ENCODE data around the gene INAFM2. TPM values are rescaled to one million over a fixed set of nuclear protein-coding genes. Genes with fewer than 3 reads are reported as not detected.

Gene INAFM2
- total and polyA plus RNA-seq, 4 donors = 26.0 to 70.0 (median 56.5) TPM

- no peaks in the 10 kb centered on the region for H3K27me3 ChIP-seq (ENCODE audit: control insufficient read depth in 1 of 2, insufficient read depth in 2 of 2, low read length in 1 of 2)
- 4% methylated on average over 14 of the region's 14 CpGs for WGBS, 2 donors
- no peaks in the 10 kb centered on the region for H3K9me3 ChIP-seq (ENCODE audit: control insufficient read depth, low read length)
- no peaks in the 10 kb centered on the region for H3K36me3 ChIP-seq (ENCODE audit: control insufficient read depth in 1 of 2, insufficient read depth in 2 of 2, low read length in 1 of 2)
- DNase-seq (peak; percentile 93 to 95), ATAC-seq (ENCODE audit: low FRiP score) (peak; percentile 65)
- H3K4me3 ChIP-seq (ENCODE audit: low read length in 2 of 2) = peak overlapping the region in 1 of 2 donors; percentile 4
- H3K4me1 ChIP-seq (ENCODE audit: control insufficient read depth in 1 of 2, insufficient read depth in 2 of 2, low read length in 2 of 2) = peaks cover 0 to 3% of the 10 kb centered on the region in 2 donors
- H3K27ac ChIP-seq (ENCODE audit: low read depth in 1 of 2, low read length in 2 of 2) = peak overlapping the region; percentile 96
- intact Hi-C loops (cut with DNase I) = loop anchor here (2.0 to 10.0 kb wide), 3 partner anchors 17 to 85 kb away; partner anchors contain the start of gene INAFM2 (in 1 of the 2)
Measured at GRCh38 chr15:40340038-40340739, 16.7 kb downstream of the INAFM2 start.

- Histone ChIP-seq H3K4me3 (ENCODE audit: low read length in 2 of 2) (peak within 1 kb of the TSS in 1 of 2 donors; percentile 4), H3K36me3 (ENCODE audit: control insufficient read depth in 1 of 2, insufficient read depth in 2 of 2, low read length in 1 of 2) (no peaks in the 10 kb centered on the region), H3K9me3 (ENCODE audit: control insufficient read depth, low read length) (no peaks in the 10 kb centered on the region), H3K27ac (ENCODE audit: low read depth in 1 of 2, low read length in 2 of 2) (peak within 1 kb of the TSS; percentile 96), H3K27me3 (ENCODE audit: control insufficient read depth in 1 of 2, insufficient read depth in 2 of 2, low read length in 1 of 2) (no peaks in the 10 kb centered on the region), H3K4me1 (ENCODE audit: control insufficient read depth in 1 of 2, insufficient read depth in 2 of 2, low read length in 2 of 2) (peaks cover 0 to 3% of the 10 kb centered on the region in 2 donors)
- 7 to 9% methylated on average over 17 of the region's 17 CpGs for WGBS, 2 donors
- ATAC-seq (ENCODE audit: low FRiP score) = peak; percentile 85
- DNase-seq = peak; percentile 95 to 97
- intact Hi-C loops (cut with DNase I) = loop anchor here (2.0 to 10.0 kb wide), 3 partner anchors 18 to 84 kb away; partner anchors contain the start of gene INAFM2 (in 1 of the 2)
Measured at GRCh38 chr15:40340740-40341400, 17.4 kb downstream of the INAFM2 start, which contains the start of gene CCDC9B. TSS of gene CCDC9B (minus strand) at chr15:40340939. CDS start at chr15:40340819, 120 bp downstream.

- Histone ChIP-seq H3K27ac (ENCODE audit: low read depth in 1 of 2, low read length in 2 of 2) (peak overlapping the region; percentile 83 to 89), H3K4me3 (ENCODE audit: low read length in 2 of 2) (no peak overlapping the region), H3K36me3 (ENCODE audit: control insufficient read depth in 1 of 2, insufficient read depth in 2 of 2, low read length in 1 of 2) (no peaks in the 10 kb centered on the region), H3K27me3 (ENCODE audit: control insufficient read depth in 1 of 2, insufficient read depth in 2 of 2, low read length in 1 of 2) (no peaks in the 10 kb centered on the region), H3K4me1 (ENCODE audit: control insufficient read depth in 1 of 2, insufficient read depth in 2 of 2, low read length in 2 of 2) (peaks cover 0 to 3% of the 10 kb centered on the region in 2 donors), H3K9me3 (ENCODE audit: control insufficient read depth, low read length) (no peaks in the 10 kb centered on the region)
- no peak for ATAC-seq (ENCODE audit: low FRiP score)
- DNase-seq = no peak
- 36 to 44% methylated on average over 7 of the region's 7 CpGs for WGBS, 2 donors
- intact Hi-C loops (cut with DNase I) = loop anchor here (5.0 to 10.0 kb wide), 2 partner anchors 65 to 82 kb away; no protein-coding TSS in a partner anchor
Measured at GRCh38 chr15:40342416-40343320, 19.2 kb downstream of the INAFM2 start.

- WGBS, 2 donors = 29 to 40% methylated on average over 10 of the region's 10 CpGs
- DNase-seq = peak; percentile 87 to 88
- peak; percentile 22 for ATAC-seq (ENCODE audit: low FRiP score)
- intact Hi-C loops (cut with DNase I) = loop anchor here (5.0 to 10.0 kb wide), 2 partner anchors 66 to 81 kb away; no protein-coding TSS in a partner anchor
- H3K36me3 ChIP-seq (ENCODE audit: control insufficient read depth in 1 of 2, insufficient read depth in 2 of 2, low read length in 1 of 2) = no peaks in the 10 kb centered on the region
- no peaks in the 10 kb centered on the region for H3K27me3 ChIP-seq (ENCODE audit: control insufficient read depth in 1 of 2, insufficient read depth in 2 of 2, low read length in 1 of 2)
- H3K9me3 ChIP-seq (ENCODE audit: control insufficient read depth, low read length) = no peaks in the 10 kb centered on the region
- H3K4me1 ChIP-seq (ENCODE audit: control insufficient read depth in 1 of 2, insufficient read depth in 2 of 2, low read length in 2 of 2) = peaks cover 0 to 3% of the 10 kb centered on the region in 2 donors
- H3K4me3 ChIP-seq (ENCODE audit: low read length in 2 of 2) = no peak overlapping the region
- H3K27ac ChIP-seq (ENCODE audit: low read depth in 1 of 2, low read length in 2 of 2) = peak overlapping the region; percentile 83 to 89
Measured at GRCh38 chr15:40343512-40343911, 20.0 kb downstream of the INAFM2 start.

- WGBS, 2 donors = 49 to 55% methylated on average over 6 of the region's 6 CpGs
- intact Hi-C loops (cut with DNase I) = loop anchor here (5.0 to 10.0 kb wide), 2 partner anchors 67 to 81 kb away; no protein-coding TSS in a partner anchor
- peak overlapping the region in 1 of 2 donors; percentile 89 for H3K27ac ChIP-seq (ENCODE audit: low read depth in 1 of 2, low read length in 2 of 2)
Measured at GRCh38 chr15:40344217-40344616, 20.7 kb downstream of the INAFM2 start.

GRCh38 chr15:40344631-40345120, 21.2 kb downstream of the INAFM2 start:
- ATAC-seq (ENCODE audit: low FRiP score) (no peak), DNase-seq (peak; percentile 82 to 87)
- Histone ChIP-seq H3K27me3 (ENCODE audit: control insufficient read depth in 1 of 2, insufficient read depth in 2 of 2, low read length in 1 of 2) (no peaks in the 10 kb centered on the region), H3K36me3 (ENCODE audit: control insufficient read depth in 1 of 2, insufficient read depth in 2 of 2, low read length in 1 of 2) (no peaks in the 10 kb centered on the region), H3K9me3 (ENCODE audit: control insufficient read depth, low read length) (no peaks in the 10 kb centered on the region), H3K27ac (ENCODE audit: low read depth in 1 of 2, low read length in 2 of 2) (peak overlapping the region in 1 of 2 donors; percentile 89), H3K4me3 (ENCODE audit: low read length in 2 of 2) (no peak overlapping the region), H3K4me1 (ENCODE audit: control insufficient read depth in 1 of 2, insufficient read depth in 2 of 2, low read length in 2 of 2) (peaks cover 0 to 3% of the 10 kb centered on the region in 2 donors)
- WGBS, 2 donors = 45 to 52% methylated on average over 14 to 15 of the region's 15 CpGs
- intact Hi-C loops (cut with DNase I) = loop anchor here (5.0 to 10.0 kb wide), 2 partner anchors 67 to 80 kb away; no protein-coding TSS in a partner anchor

More at GRCh38 chr15:40344217-40344616, 20.7 kb downstream of the INAFM2 start:
- Histone ChIP-seq H3K36me3 (ENCODE audit: control insufficient read depth in 1 of 2, insufficient read depth in 2 of 2, low read length in 1 of 2) (no peaks in the 10 kb centered on the region), H3K27me3 (ENCODE audit: control insufficient read depth in 1 of 2, insufficient read depth in 2 of 2, low read length in 1 of 2) (no peaks in the 10 kb centered on the region), H3K9me3 (ENCODE audit: control insufficient read depth, low read length) (no peaks in the 10 kb centered on the region), H3K4me3 (ENCODE audit: low read length in 2 of 2) (no peak overlapping the region), H3K4me1 (ENCODE audit: control insufficient read depth in 1 of 2, insufficient read depth in 2 of 2, low read length in 2 of 2) (peaks cover 0 to 3% of the 10 kb centered on the region in 2 donors)
- DNase-seq (no peak), ATAC-seq (ENCODE audit: low FRiP score) (no peak)

- Histone ChIP-seq H3K27ac (ENCODE audit: low read depth in 1 of 2, low read length in 2 of 2) (no peak overlapping the region), H3K36me3 (ENCODE audit: control insufficient read depth in 1 of 2, insufficient read depth in 2 of 2, low read length in 1 of 2) (no peaks in the 10 kb centered on the region), H3K4me1 (ENCODE audit: control insufficient read depth in 1 of 2, insufficient read depth in 2 of 2, low read length in 2 of 2) (peaks cover 0 to 3% of the 10 kb centered on the region in 2 donors), H3K27me3 (ENCODE audit: control insufficient read depth in 1 of 2, insufficient read depth in 2 of 2, low read length in 1 of 2) (no peaks in the 10 kb centered on the region), H3K4me3 (ENCODE audit: low read length in 2 of 2) (no peak overlapping the region), H3K9me3 (ENCODE audit: control insufficient read depth, low read length) (no peaks in the 10 kb centered on the region)
- WGBS, 2 donors = 74 to 77% methylated on average over 10 of the region's 10 CpGs
- DNase-seq (no peak), ATAC-seq (ENCODE audit: low FRiP score) (no peak)
- intact Hi-C loops (cut with DNase I) = loop anchor here in 1 of 2 donors (10.0 kb wide), 1 partner anchor 79 kb away; no protein-coding TSS in a partner anchor
Measured at GRCh38 chr15:40345225-40345866, 21.9 kb downstream of the INAFM2 start.

All from aorta (tissue), 5 donors.